HG03521 (cell line): ENCODE results near the gene HCFC1.

ENCODE experiments used
- ATAC-seq: cut with Tn5 transposase; IDR thresholded peaks from one replicate; pipeline ENCODE4 v1.9.1; 2021; ENCODE audit warnings: mild to moderate bottlenecking, moderate library complexity; ENCODE audit not compliant: unreplicated experiment

HCFC1 gene

GRCh38 chrX:153926552-153926857 lies 45.1 kb downstream of the HCFC1 start:
- no peak for ATAC-seq

- no peak for ATAC-seq
Observed at GRCh38 chrX:153925739-153926551, 45.7 kb downstream of the HCFC1 start, which contains the start of gene ARHGAP4. ARHGAP4 (minus strand) TSS chrX:153926264; CDS start chrX:153926202, 62 bp downstream.

GRCh38 chrX:153925387-153925738 lies 46.3 kb downstream of the HCFC1 start:
- no peak for ATAC-seq

- no peak for ATAC-seq
Observed at GRCh38 chrX:153924149-153924861, 47.3 kb downstream of the HCFC1 start.

- ATAC-seq, result no peak
Observed at GRCh38 chrX:153922932-153923857, 48.4 kb downstream of the HCFC1 start.

- no peak for ATAC-seq
Observed at GRCh38 chrX:153921511-153922446, 49.8 kb downstream of the HCFC1 start.

GRCh38 chrX:153921070-153921469 lies 50.5 kb downstream of the HCFC1 start:
- ATAC-seq, result no peak

GRCh38 chrX:153920546-153920945 lies 51.1 kb downstream of the HCFC1 start:
- no peak for ATAC-seq

- no peak for ATAC-seq
Observed at GRCh38 chrX:153919281-153919680, 52.3 kb downstream of the HCFC1 start.

- no peak for ATAC-seq
Observed at GRCh38 chrX:153917869-153918268, 53.7 kb downstream of the HCFC1 start.

GRCh38 chrX:153913701-153914100 lies 57.9 kb downstream of the HCFC1 start:
- ATAC-seq, result no peak

GRCh38 chrX:153913211-153913610 lies 58.4 kb downstream of the HCFC1 start:
- ATAC-seq, result no peak

GRCh38 chrX:153911798-153912197 lies 59.8 kb downstream of the HCFC1 start:
- no peak for ATAC-seq

- ATAC-seq, result no peak
Observed at GRCh38 chrX:153910446-153910845, 61.2 kb downstream of the HCFC1 start.

GRCh38 chrX:153909980-153910360 lies 61.6 kb downstream of the HCFC1 start:
- no peak for ATAC-seq

- no peak for ATAC-seq
Observed at GRCh38 chrX:153909024-153909979, 62.3 kb downstream of the HCFC1 start.

- ATAC-seq, result no peak
Observed at GRCh38 chrX:153908219-153908860, 63.3 kb downstream of the HCFC1 start.

- ATAC-seq, result no peak
Observed at GRCh38 chrX:153907456-153907855, 64.2 kb downstream of the HCFC1 start.
